ENCODE results near the gene ABCC4. TPM values are rescaled to one million over a fixed set of nuclear protein-coding genes. Genes with fewer than 3 reads are reported as not detected.

Gene ABCC4
- total RNA-seq, 1 donor from 2014 or later, result 13.3 TPM

GRCh38 chr13:95247852-95248251 lies 53.4 kb downstream of the ABCC4 start:
- no peaks in the 10 kb centered on the region for H3K36me3 ChIP-seq
- intact Hi-C loops (cut with DNase I), result no loop called here
- no peak for DNase-seq (ENCODE audit: extremely low spot score in 2 of 2)

GRCh38 chr13:95247171-95247570 lies 54.1 kb downstream of the ABCC4 start:
- intact Hi-C loops (cut with DNase I), result no loop called here

More at GRCh38 chr13:95247852-95248251, 53.4 kb downstream of the ABCC4 start:
- Histone ChIP-seq H3K4me1 (no peaks in the 10 kb centered on the region), H3K27ac (no peak overlapping the region), H3K27me3 (no peaks in the 10 kb centered on the region), H3K9me3 (no peaks in the 10 kb centered on the region), H3K4me3 (no peak overlapping the region)
- TF ChIP-seq POLR2A (IDR thresholded peaks at IDR 0.05) (no peak), POLR2AphosphoS5 (IDR thresholded peaks at IDR 0.05; ENCODE audit: insufficient read depth in 1 of 2, low read depth in 1 of 2) (no peak), CTCF (IDR thresholded peaks at IDR 0.05) (no peak)

GRCh38 chr13:95246292-95247082 lies 54.8 kb downstream of the ABCC4 start:
- H3K4me1 ChIP-seq, result no peaks in the 10 kb centered on the region
- no peak overlapping the region for H3K27ac ChIP-seq
- no peaks in the 10 kb centered on the region for H3K27me3 ChIP-seq
- H3K36me3 ChIP-seq, result no peaks in the 10 kb centered on the region
- no peak for DNase-seq (ENCODE audit: extremely low spot score in 2 of 2)
- no peaks in the 10 kb centered on the region for H3K9me3 ChIP-seq
- intact Hi-C loops (cut with DNase I), result no loop called here
- H3K4me3 ChIP-seq, result no peak overlapping the region
- no peak for TF ChIP-seq POLR2AphosphoS5 (IDR thresholded peaks at IDR 0.05; ENCODE audit: insufficient read depth in 1 of 2, low read depth in 1 of 2)
- TF ChIP-seq POLR2A (IDR thresholded peaks at IDR 0.05), result no peak
- no peak for TF ChIP-seq CTCF (IDR thresholded peaks at IDR 0.05)

More at GRCh38 chr13:95247171-95247570, 54.1 kb downstream of the ABCC4 start:
- TF ChIP-seq CTCF (IDR thresholded peaks at IDR 0.05) (no peak), POLR2A (IDR thresholded peaks at IDR 0.05) (no peak), POLR2AphosphoS5 (IDR thresholded peaks at IDR 0.05; ENCODE audit: insufficient read depth in 1 of 2, low read depth in 1 of 2) (no peak)
- Histone ChIP-seq H3K9me3 (no peaks in the 10 kb centered on the region), H3K4me1 (no peaks in the 10 kb centered on the region), H3K27ac (no peak overlapping the region), H3K4me3 (no peak overlapping the region), H3K27me3 (no peaks in the 10 kb centered on the region), H3K36me3 (no peaks in the 10 kb centered on the region)
- DNase-seq (ENCODE audit: extremely low spot score in 2 of 2), result no peak

- no peak for DNase-seq (ENCODE audit: extremely low spot score in 2 of 2)
- TF ChIP-seq POLR2A (IDR thresholded peaks at IDR 0.05) (no peak), POLR2AphosphoS5 (IDR thresholded peaks at IDR 0.05; ENCODE audit: insufficient read depth in 1 of 2, low read depth in 1 of 2) (no peak), CTCF (IDR thresholded peaks at IDR 0.05) (no peak)
- Histone ChIP-seq H3K36me3 (no peaks in the 10 kb centered on the region), H3K9me3 (no peaks in the 10 kb centered on the region), H3K27me3 (no peaks in the 10 kb centered on the region), H3K27ac (no peak overlapping the region), H3K4me1 (no peaks in the 10 kb centered on the region), H3K4me3 (no peak overlapping the region)
- intact Hi-C loops (cut with DNase I), result no loop called here
These were observed 56.2 kb downstream of the ABCC4 start for GRCh38 chr13:95245071-95245470.

GRCh38 chr13:95243207-95243606 lies 58.0 kb downstream of the ABCC4 start:
- intact Hi-C loops (cut with DNase I), result no loop called here
- H3K4me1 ChIP-seq, result no peaks in the 10 kb centered on the region

More at GRCh38 chr13:95243207-95243606, 58.0 kb downstream of the ABCC4 start:
- TF ChIP-seq POLR2AphosphoS5 (IDR thresholded peaks at IDR 0.05; ENCODE audit: insufficient read depth in 1 of 2, low read depth in 1 of 2) (no peak), CTCF (IDR thresholded peaks at IDR 0.05) (no peak), POLR2A (IDR thresholded peaks at IDR 0.05) (no peak)
- no peaks in the 10 kb centered on the region for H3K9me3 ChIP-seq
- H3K36me3 ChIP-seq, result no peaks in the 10 kb centered on the region
- H3K27me3 ChIP-seq, result no peaks in the 10 kb centered on the region
- H3K4me3 ChIP-seq, result no peak overlapping the region
- no peak for DNase-seq (ENCODE audit: extremely low spot score in 2 of 2)
- no peak overlapping the region for H3K27ac ChIP-seq

All from vagina (tissue), 2 donors.